NCI-H2227 treated with DMSO at 0.1 percent for 48 hours (cell line): Measurements from ENCODE around the gene UBL4B.
"Not testable (repeated sequence)": the region's sequence is repeated elsewhere in the genome, so short reads cannot be mapped to it uniquely, and the experiment has no call there.

ENCODE experiments used
- DNase-seq: peaks from one replicate; lab custom pipeline; 2025; lab: John Stamatoyannopoulos, UW

The UBL4B gene

DNA sequence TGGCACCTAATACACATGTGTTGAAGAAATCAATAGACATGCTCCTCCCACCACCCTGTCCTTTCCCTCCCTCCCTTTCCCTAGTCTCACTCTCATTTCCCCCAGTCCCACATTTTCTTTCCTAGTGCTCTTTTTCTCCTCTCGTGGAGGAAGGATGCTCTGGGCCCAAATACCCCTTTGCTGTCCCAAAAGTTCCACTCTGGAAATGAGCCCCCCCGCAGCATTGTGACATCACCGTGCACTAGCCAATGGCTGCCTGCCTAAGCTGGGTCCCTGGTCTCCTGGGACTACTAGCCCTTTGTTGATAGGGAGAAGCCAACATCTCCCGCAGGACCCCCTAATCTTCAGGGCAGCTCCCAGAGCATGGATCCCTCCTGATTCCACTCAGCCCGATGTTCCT lies at the start of gene UBL4B:
TSS of gene UBL4B (plus strand) at position 301 of the 400 bp plus-strand sequence. CDS start at position 393, 92 bp downstream.
- DNase-seq, result no peak

DNA sequence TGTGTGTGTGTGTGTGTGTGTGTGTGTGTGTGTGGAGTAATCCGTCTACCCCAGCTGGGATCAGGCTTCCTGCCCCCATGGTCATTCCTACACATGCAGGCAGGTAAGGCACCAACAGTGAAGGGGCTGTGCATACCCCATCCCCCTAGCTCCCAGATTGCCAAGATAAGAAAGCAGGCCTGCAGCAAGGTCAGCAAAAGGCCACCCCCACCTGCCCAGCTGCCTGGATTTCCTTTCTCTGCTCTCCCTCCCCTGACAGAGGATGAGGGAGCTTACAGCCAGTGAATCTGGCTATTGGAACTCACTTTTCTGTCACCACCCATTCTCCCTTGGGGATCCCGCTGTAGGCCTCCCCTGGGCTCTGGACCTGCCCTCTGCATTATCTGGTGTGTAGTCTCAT lies 49.6 kb upstream of the UBL4B start:
- no peak for DNase-seq

DNA sequence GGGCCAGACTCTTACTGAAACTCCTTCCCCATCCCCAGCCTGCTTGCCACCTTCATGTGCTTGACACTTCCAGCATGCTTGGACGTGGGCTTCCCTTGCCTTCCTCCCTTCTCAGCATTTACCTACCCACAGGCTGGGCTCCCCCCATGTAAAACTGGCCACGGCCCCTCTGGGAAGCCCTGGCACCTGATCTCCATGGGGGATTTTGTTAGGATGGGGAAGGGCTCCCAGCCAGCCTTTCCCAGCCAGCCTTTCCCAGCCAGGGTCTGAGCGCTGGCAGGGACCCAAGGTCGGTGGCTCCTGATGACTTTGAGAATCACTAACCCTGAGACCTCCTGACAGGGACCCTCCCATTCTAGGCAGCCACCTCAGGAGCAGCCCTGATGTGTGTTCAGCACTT lies 48.5 kb upstream of the UBL4B start:
- DNase-seq, result no peak

GRCh38 chr1:110064576-110065337 lies 47.5 kb upstream of the UBL4B start:
- DNase-seq, result no peak

- no peak for DNase-seq
Observed at GRCh38 chr1:110065841-110066240, 46.4 kb upstream of the UBL4B start.

- DNase-seq, result no peak
Observed at GRCh38 chr1:110067479-110067892, 44.8 kb upstream of the UBL4B start.

- DNase-seq, result no peak
Observed at GRCh38 chr1:110067893-110068645, 44.2 kb upstream of the UBL4B start.

GRCh38 chr1:110068646-110069403 lies 43.4 kb upstream of the UBL4B start:
- DNase-seq, result no peak

DNA sequence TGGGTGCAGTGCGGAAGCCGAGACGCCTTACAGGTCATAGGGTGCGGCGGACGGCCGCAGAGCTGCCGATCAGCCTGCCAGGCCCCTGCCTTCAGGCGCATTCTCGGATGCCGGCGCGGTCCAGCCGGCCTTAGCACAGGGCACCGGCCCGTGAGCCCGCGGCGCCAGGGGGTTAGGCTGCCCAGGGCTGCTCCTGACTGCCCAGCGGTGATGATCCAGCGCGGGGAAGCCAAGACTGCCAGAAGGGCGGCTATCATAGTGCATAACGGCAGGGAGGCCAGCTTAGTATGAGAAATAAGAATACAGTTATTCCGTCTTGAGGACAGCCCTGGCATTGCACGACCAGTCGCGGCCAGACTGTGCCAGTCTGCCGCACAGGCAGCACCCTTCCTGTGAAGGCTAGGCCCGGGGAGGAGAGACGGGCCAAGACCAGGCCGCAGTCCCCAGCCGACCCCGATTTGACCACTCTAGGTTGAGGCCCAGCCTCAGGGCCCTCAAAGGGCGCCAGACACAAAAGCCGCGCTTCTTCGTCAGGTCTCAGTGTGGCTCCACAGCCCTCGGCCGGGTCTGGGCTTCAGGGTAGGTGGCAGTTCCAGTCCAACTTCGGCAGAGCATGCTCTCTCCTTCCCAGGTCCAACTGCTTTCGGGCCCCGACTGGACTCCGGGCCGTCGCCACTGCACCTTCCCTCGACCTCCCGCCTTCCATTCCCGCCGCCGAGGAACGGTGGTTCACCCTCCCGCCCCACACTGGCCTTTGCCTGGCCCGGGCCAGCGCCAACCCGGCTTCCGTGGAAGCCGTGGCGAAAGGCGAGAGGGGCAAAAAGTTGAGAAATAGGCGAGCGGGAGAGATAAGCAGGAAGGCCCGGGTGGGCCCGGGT lies 42.6 kb upstream of the UBL4B start:
- DNase-seq, result no peak

DNA sequence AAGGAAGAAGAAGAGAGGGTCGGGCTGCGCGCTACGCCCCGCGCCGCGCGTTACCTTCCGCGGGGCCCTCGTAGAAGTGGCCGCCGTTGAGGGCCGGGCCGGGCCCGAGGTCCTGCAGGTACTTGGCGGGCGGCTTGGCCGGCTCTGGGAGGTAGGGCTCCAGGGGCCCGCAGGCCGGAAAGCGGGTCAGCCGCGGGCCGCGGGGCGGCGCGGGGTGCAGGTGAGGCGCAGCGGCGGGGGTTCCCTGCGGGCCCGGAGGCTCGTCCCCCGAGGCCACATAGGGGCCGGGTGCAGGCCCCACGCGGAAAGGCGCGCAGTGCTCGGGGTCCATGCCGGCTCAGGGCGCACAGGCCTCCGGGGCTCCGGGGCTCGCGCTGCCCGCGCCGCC lies 42.0 kb upstream of the UBL4B start:
- no peak for DNase-seq

- no peak for DNase-seq
Observed at GRCh38 chr1:110070671-110071242, 41.5 kb upstream of the UBL4B start, which contains the start of gene ALX3. ALX3 (minus strand) TSS chr1:110070672; CDS start chr1:110070612, 60 bp downstream.

- no peak for DNase-seq
Observed at GRCh38 chr1:110074166-110074565, 38.1 kb upstream of the UBL4B start.

GRCh38 chr1:110076789-110077500 lies 35.3 kb upstream of the UBL4B start:
- no peak for DNase-seq

DNA sequence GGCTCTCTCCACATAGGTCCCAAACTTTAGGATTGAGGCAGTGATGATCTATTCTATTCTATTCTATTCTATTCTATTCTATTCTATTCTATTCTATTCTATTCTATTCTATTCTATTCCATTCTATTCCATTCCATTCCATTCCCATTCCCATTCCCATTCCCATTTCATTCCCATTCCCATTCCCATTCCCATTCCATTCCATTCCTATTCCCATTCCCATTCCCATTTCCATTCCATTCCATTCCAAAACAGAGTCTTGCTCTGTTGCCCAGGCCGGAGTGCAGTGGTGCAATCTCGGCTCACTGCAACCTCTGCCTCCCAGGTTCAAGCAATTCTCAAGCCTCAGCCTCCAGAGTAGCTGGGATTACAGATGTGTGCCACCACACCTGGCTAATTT lies 32.2 kb upstream of the UBL4B start:
- DNase-seq, result not testable (repeated sequence)

DNA sequence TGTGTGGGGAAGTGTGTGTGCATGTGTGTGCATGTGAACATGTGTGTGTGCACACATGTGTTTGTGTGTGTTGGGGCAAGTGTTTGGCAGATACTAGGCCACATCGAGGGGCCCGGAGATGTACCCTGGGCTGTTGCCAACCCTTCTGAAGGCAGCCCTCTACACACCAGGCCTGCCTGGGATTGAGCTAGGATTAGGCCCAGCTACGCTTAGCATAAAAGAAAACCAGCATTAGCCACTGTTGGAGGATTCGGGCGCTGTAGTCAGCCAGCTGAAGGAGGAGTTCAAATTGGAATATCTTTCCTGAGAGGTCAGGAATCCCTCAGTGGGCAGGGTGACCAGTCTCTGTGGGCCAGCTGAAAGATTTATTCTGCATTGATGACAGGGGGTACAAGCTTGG lies 31.2 kb upstream of the UBL4B start:
- no peak for DNase-seq

DNA sequence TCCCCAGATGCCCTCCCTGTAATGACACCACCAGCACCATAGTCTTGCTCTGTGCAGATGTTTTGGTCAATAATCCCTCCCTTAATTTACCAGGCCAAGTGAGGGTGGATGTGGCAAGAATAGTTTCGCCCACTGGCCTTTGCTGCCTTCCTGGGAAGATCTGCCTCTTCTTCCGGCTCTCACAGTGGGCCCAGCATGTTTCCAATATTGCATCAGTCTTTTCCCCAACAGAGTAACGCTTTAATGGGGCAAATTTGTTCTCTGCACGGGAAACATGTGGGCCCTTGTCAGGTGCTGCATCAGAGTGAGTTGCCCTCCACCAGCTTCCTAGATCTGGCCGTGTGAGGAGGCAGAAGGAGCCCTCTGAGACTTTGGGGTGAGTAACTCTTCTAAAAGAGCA lies 29.8 kb upstream of the UBL4B start:
- DNase-seq, result no peak

DNA sequence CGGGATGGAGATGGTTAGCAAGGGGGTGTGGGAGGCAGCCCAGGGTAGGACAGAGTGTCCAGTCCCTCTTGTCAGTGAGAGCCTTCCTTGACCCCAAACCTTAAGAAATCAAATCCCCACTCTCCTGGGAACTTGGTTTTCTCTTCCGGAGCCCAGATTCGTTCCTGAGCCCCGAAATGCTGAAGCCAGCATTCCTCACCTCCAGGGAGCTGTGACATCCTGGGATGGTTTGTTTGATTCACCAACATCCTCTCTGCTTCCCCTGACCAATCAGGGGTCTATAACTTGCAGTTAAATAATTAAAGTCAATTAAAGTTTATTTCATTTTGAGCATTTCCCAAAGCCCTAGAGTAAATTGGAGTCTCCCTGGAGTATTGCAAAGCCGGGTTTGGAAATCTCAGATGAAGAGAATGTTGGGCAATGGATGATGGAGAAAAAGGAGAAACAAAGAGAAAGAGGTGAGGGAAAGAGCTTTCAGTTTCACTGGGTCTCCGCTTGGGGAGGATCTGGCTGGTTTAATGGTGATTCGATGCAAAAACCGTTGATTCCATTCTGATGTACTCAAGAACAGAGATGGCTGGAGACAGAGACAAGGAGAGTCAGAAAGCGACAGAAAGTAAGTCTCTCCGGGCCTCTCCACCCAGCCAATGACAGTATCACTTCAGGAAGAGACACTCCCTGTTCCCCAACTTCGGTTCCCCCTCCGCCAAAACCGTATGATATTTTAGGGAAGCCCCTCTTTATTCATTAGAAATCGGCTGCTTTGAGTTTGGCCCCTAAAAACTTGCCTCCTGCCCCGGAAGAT lies 29.0 kb upstream of the UBL4B start:
- DNase-seq, result no peak

DNA sequence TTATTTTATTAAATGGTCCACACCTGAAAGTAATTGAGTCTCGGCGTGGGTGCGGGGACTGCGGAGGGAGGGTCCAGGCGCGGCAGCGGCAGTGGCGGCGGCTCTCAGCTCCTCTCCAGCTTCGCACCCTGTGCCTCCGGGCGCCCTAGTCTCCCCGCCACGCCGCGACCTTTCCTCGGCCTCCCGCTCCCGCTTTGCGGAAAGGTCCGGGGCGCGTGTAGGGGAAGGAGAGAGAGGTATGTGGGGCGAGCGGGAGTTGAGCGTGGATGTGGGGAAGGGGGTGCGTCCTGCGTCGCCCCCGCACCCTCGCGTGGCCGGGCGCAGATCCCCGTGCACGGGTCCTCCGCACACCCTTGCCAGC lies 28.4 kb upstream of the UBL4B start:
- no peak for DNase-seq

DNA sequence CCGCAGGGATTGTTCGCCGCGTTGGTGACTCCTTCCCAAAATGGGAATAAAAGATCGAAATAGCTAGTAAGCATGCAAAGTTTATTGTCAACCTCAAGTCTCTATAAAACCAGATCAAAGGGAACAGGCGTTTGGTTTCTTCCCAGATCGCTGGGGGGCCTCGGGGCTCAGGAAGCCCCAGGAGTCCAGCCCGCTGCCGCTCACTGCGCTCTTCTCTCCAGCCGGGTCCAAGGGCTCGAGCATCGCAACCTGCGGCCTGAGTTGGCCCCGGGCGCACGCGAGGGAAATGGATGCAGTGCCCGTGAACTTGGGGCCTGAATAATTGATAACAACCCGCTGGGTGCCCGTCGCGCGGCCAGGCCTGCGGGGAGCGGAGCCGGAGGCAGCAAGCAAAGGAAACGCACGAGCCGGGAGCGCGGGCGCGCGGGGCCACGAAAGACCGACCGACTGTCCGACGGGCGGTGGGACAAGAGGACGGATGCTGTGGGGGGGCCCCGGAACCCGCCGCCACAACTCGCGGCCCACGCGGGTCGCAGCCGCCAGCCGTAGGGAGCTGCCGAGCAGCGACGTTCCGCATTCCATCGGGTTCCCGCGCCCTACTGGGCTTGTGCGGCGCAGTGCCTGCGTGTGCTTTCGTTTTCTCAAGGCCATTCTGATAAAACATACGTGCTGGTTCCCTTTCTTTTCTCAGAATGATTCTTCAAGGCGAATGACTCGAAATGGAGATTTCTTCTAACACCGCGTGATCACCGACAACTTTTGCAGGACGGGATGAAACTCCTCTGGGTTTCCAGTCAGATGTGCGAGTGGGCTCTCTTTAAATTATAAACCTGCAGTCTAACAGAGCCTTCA lies 27.8 kb upstream of the UBL4B start:
- DNase-seq, result no peak
